OCI-LY1 (cell line): ENCODE results near the gene SLC26A11.

Experiments used
- H2AFZ ChIP-seq: fragments of 200-600 bp; sonication (generic), shearing (Covaris generic); 2 replicates; pipeline ENCODE4 v1.6.0; 2014; ENCODE audit warnings: antibody characterized with exemption, mild to moderate bottlenecking, low read length
- H3F3A ChIP-seq: fragments of 200-600 bp; sonication (generic), shearing (Covaris generic); 2 replicates; pipeline ENCODE4 v1.6.0; 2014; ENCODE audit warnings: mild to moderate bottlenecking, antibody characterized with exemption, low read length, moderate library complexity; ENCODE audit not compliant: insufficient read depth
- H3K27ac ChIP-seq: fragments of 200-600 bp; sonication (generic); 2 replicates; pipeline ENCODE4 v1.5.1; 2014; ENCODE audit warnings: low read length, mixed run types, mild to moderate bottlenecking, low read depth; ENCODE audit not compliant: poor library complexity, severe bottlenecking
- H3K27me3 ChIP-seq: fragments of 200-600 bp; sonication (generic); 2 replicates; pipeline ENCODE4 v1.6.0; 2014; ENCODE audit warnings: antibody characterized with exemption, mild to moderate bottlenecking, low read length, moderate library complexity; ENCODE audit not compliant: insufficient read depth
- H3K36me3 ChIP-seq: fragments of 200-600 bp; sonication (generic); 2 replicates; pipeline ENCODE4 v1.6.1; 2014; ENCODE audit warnings: mild to moderate bottlenecking, antibody characterized with exemption, low read length, moderate library complexity, mixed read lengths; ENCODE audit not compliant: insufficient read depth
- H3K4me1 ChIP-seq: fragments of 200-600 bp; sonication (generic); 2 replicates; pipeline ENCODE4 v1.5.1; 2014; ENCODE audit warnings: mild to moderate bottlenecking, low read length, moderate library complexity; ENCODE audit not compliant: insufficient read depth, severe bottlenecking
- H3K4me2 ChIP-seq: fragments of 200-600 bp; sonication (generic), shearing (Covaris generic); 2 replicates; pipeline ENCODE4 v1.6.1; 2014; ENCODE audit warnings: low read length
- H3K4me3 ChIP-seq: fragments of 200-600 bp; sonication (generic); 2 replicates; pipeline ENCODE4 v1.5.1; 2014; ENCODE audit warnings: low read length, low read depth, mild to moderate bottlenecking, mixed read lengths; ENCODE audit not compliant: poor library complexity, severe bottlenecking
- H3K79me2 ChIP-seq: fragments of 200-600 bp; shearing (Covaris generic); 2 replicates; pipeline ENCODE4 v1.6.1; 2016; ENCODE audit warnings: mixed run types, low read length, mixed read lengths; ENCODE audit not compliant: insufficient read depth
- H3K9ac ChIP-seq: fragments of 200-600 bp; sonication (generic), shearing (Covaris generic); 2 replicates; pipeline ENCODE4 v1.6.1; 2014; ENCODE audit warnings: mild to moderate bottlenecking, low read length, mixed read lengths
- H3K9me2 ChIP-seq: fragments of 200-600 bp; sonication (generic), shearing (Covaris generic); 2 replicates; pipeline ENCODE4 v1.6.1; 2014; ENCODE audit warnings: low read depth, mild to moderate bottlenecking, low read length, mixed read lengths
- H3K9me3 ChIP-seq: fragments of 200-600 bp; shearing (Covaris generic); 2 replicates; pipeline ENCODE4 v1.6.1; 2014; ENCODE audit warnings: low read length, mixed read lengths
- H4K20me1 ChIP-seq: fragments of 200-600 bp; sonication (generic), shearing (Covaris generic); 2 replicates; pipeline ENCODE4 v1.6.0; 2016; ENCODE audit warnings: mild to moderate bottlenecking, low read length; ENCODE audit not compliant: insufficient read depth
- CTCF ChIP-seq: fragments of 200-600 bp; sonication (generic), shearing (Covaris generic); IDR thresholded peaks from 2 replicates; pipeline ENCODE4 v1.5.1; 2017; ENCODE audit warnings: mild to moderate bottlenecking, antibody characterized with exemption, low read length, moderate library complexity, mixed read lengths
- EZH2 ChIP-seq: fragments of 200-600 bp; sonication (generic), shearing (Covaris generic); IDR thresholded peaks from 2 replicates; pipeline ENCODE4 v1.8.0; 2017; ENCODE audit warnings: borderline replicate concordance, mixed run types, mild to moderate bottlenecking, antibody characterized with exemption, low read length, moderate library complexity, mixed read lengths

SLC26A11 gene

GRCh38 chr17:80277751-80278671, 57.8 kb downstream of the SLC26A11 start:
- Histone ChIP-seq H3F3A (no peaks in the 10 kb centered on the region), H3K27ac (no peak overlapping the region), H4K20me1 (no peaks in the 10 kb centered on the region), H3K79me2 (no peaks in the 10 kb centered on the region), H3K4me3 (no peak overlapping the region), H3K36me3 (no peaks in the 10 kb centered on the region), H3K4me2 (no peak overlapping the region), H3K9me3 (no peaks in the 10 kb centered on the region), H3K4me1 (no peaks in the 10 kb centered on the region), H3K27me3 (no peaks in the 10 kb centered on the region), H2AFZ (no peak overlapping the region), H3K9ac (no peak overlapping the region), H3K9me2 (no peaks in the 10 kb centered on the region)
- no peak for TF ChIP-seq EZH2
- TF ChIP-seq CTCF, result no peak

GRCh38 chr17:80279895-80280294, 59.7 kb downstream of the SLC26A11 start:
- H3K27me3 ChIP-seq, result no peaks in the 10 kb centered on the region
- no peaks in the 10 kb centered on the region for H3K9me2 ChIP-seq
- H3K27ac ChIP-seq, result no peak overlapping the region
- no peak overlapping the region for H2AFZ ChIP-seq
- no peak overlapping the region for H3K9ac ChIP-seq
- H3K4me2 ChIP-seq, result no peak overlapping the region
- no peaks in the 10 kb centered on the region for H3K9me3 ChIP-seq
- H3F3A ChIP-seq, result no peaks in the 10 kb centered on the region
- TF ChIP-seq EZH2, result no peak
- no peak for TF ChIP-seq CTCF
- H3K4me1 ChIP-seq, result no peaks in the 10 kb centered on the region
- no peaks in the 10 kb centered on the region for H3K79me2 ChIP-seq
- no peaks in the 10 kb centered on the region for H4K20me1 ChIP-seq
- H3K4me3 ChIP-seq, result no peak overlapping the region
- no peaks in the 10 kb centered on the region for H3K36me3 ChIP-seq

- H3K27ac ChIP-seq, result no peak overlapping the region
- no peaks in the 10 kb centered on the region for H3K79me2 ChIP-seq
- H3K4me3 ChIP-seq, result no peak overlapping the region
- no peaks in the 10 kb centered on the region for H3K9me3 ChIP-seq
- no peak for TF ChIP-seq CTCF
- no peak for TF ChIP-seq EZH2
- no peaks in the 10 kb centered on the region for H3K4me1 ChIP-seq
- H3F3A ChIP-seq, result no peaks in the 10 kb centered on the region
- H2AFZ ChIP-seq, result no peak overlapping the region
- H3K4me2 ChIP-seq, result no peak overlapping the region
- H3K36me3 ChIP-seq, result no peaks in the 10 kb centered on the region
- H3K9me2 ChIP-seq, result no peaks in the 10 kb centered on the region
- no peaks in the 10 kb centered on the region for H4K20me1 ChIP-seq
- H3K9ac ChIP-seq, result no peak overlapping the region
- H3K27me3 ChIP-seq, result no peaks in the 10 kb centered on the region
These were observed 61.3 kb downstream of the SLC26A11 start for GRCh38 chr17:80281516-80281915.
